Measurements from ENCODE around the gene OR4D11. TPM values are rescaled to one million over a fixed set of nuclear protein-coding genes. Genes with fewer than 3 reads are reported as not detected.

The OR4D11 gene
- total and polyA plus RNA-seq, 4 donors, result not detected

DNA sequence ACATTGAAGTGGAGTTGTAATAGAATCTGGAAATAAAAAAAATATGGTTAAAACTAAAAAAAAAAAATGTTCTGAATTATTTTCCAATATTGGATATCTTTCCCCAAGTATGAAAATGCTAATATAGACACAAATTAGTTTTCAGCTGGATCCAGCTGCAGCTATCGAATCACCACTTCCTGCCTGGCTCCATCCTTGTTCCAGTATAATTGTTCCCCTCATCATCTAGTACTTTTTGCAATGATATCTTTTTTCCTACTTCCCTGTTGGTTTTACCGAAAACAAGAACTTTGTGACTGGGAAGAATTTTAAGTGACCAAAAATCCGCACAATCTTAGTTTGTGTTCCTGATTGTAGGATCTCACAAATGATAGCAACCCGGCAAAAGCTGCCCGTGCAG, 17.4 kb downstream of the OR4D11 start:
- TF ChIP-seq, protein P1, sequence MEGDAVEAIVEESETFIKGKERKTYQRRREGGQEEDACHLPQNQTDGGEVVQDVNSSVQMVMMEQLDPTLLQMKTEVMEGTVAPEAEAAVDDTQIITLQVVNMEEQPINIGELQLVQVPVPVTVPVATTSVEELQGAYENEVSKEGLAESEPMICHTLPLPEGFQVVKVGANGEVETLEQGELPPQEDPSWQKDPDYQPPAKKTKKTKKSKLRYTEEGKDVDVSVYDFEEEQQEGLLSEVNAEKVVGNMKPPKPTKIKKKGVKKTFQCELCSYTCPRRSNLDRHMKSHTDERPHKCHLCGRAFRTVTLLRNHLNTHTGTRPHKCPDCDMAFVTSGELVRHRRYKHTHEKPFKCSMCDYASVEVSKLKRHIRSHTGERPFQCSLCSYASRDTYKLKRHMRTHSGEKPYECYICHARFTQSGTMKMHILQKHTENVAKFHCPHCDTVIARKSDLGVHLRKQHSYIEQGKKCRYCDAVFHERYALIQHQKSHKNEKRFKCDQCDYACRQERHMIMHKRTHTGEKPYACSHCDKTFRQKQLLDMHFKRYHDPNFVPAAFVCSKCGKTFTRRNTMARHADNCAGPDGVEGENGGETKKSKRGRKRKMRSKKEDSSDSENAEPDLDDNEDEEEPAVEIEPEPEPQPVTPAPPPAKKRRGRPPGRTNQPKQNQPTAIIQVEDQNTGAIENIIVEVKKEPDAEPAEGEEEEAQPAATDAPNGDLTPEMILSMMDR (IDR thresholded peaks at IDR 0.05; ENCODE audit: control extremely low read depth, extremely low read depth), result no peak
- Histone ChIP-seq H3K4me3 (no peak overlapping the region), H3K4me1 (ENCODE audit: control insufficient read depth in 5 of 5, insufficient read depth in 5 of 5, low read length in 5 of 5) (no peaks in the 10 kb centered on the region), H3K9ac (ENCODE audit: insufficient read depth in 1 of 2, low read length in 2 of 2) (no peak overlapping the region), H3K9me3 (ENCODE audit: control insufficient read depth in 4 of 4, insufficient read depth in 3 of 4, low read length in 3 of 4) (no peaks in the 10 kb centered on the region), H3K27me3 (ENCODE audit: control insufficient read depth in 3 of 3, insufficient read depth in 3 of 3, low read length in 2 of 3) (no peaks in the 10 kb centered on the region), H3K36me3 (ENCODE audit: control insufficient read depth in 4 of 4, insufficient read depth in 4 of 4, low read length in 4 of 4) (no peaks in the 10 kb centered on the region), H3K27ac (ENCODE audit: low read depth in 1 of 2, low read length in 1 of 2) (no peak overlapping the region)
- DNase-seq (no peak), ATAC-seq (ENCODE audit: insufficient read depth, low FRiP score) (no peak)
- 79 to 80% methylated on average over 5 of the region's 5 CpGs for WGBS, 2 donors

DNA sequence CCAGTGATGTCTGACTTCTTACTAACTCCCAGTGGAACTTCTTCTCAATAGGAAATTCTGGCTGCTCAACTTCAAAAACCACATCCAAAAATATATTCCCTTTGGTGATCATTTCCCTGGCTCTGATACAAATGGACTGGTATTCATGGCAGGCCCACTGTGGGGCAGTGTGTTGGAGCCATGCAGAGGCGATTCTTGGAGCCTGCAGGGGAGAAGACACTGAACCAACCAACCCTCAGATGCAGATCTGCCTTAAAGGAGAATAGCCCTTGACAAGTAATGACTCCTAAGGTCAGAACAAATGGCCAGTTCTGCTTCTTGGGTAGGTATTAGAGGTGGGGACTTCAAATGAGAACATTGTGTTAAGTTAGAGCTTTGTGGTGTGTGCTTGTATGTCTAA, 20.2 kb downstream of the OR4D11 start:
- Histone ChIP-seq H3K27me3 (ENCODE audit: control insufficient read depth in 3 of 3, insufficient read depth in 3 of 3, low read length in 2 of 3) (no peaks in the 10 kb centered on the region), H3K4me1 (ENCODE audit: control insufficient read depth in 5 of 5, insufficient read depth in 5 of 5, low read length in 5 of 5) (no peaks in the 10 kb centered on the region), H3K4me3 (no peak overlapping the region), H3K9me3 (ENCODE audit: control insufficient read depth in 4 of 4, insufficient read depth in 3 of 4, low read length in 3 of 4) (no peaks in the 10 kb centered on the region), H3K27ac (ENCODE audit: low read depth in 1 of 2, low read length in 1 of 2) (no peak overlapping the region), H3K9ac (ENCODE audit: insufficient read depth in 1 of 2, low read length in 2 of 2) (no peak overlapping the region), H3K36me3 (ENCODE audit: control insufficient read depth in 4 of 4, insufficient read depth in 4 of 4, low read length in 4 of 4) (no peaks in the 10 kb centered on the region)
- TF ChIP-seq, protein P1 (IDR thresholded peaks at IDR 0.05; ENCODE audit: control extremely low read depth, extremely low read depth), result no peak
- DNase-seq (no peak), ATAC-seq (ENCODE audit: insufficient read depth, low FRiP score) (no peak)
- WGBS, 2 donors, result 33 to 54% methylated on average over 1 of the region's 1 CpG

DNA sequence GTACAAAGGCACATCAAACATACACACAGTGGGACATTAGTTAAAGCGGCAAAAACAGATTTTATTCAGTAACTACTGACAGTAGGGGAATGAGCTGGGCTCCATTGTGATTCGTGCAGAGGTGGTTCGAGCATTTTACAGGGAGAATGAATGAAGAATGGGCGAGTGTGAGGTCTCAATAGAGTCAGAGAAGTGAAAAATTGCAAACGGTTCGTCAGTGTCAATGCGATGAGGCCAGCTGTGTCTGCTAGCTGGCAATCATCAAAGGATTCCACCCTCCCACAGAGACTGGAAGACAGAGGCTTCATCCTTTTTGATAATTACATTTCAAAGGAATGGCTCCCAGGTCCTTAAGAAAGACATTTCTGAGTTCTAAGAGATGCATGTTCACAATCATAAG, 25.3 kb downstream of the OR4D11 start:
- Histone ChIP-seq H3K9me3 (ENCODE audit: control insufficient read depth in 4 of 4, insufficient read depth in 3 of 4, low read length in 3 of 4) (no peaks in the 10 kb centered on the region), H3K36me3 (ENCODE audit: control insufficient read depth in 4 of 4, insufficient read depth in 4 of 4, low read length in 4 of 4) (no peaks in the 10 kb centered on the region), H3K4me1 (ENCODE audit: control insufficient read depth in 5 of 5, insufficient read depth in 5 of 5, low read length in 5 of 5) (no peaks in the 10 kb centered on the region), H3K4me3 (no peak overlapping the region), H3K27me3 (ENCODE audit: control insufficient read depth in 3 of 3, insufficient read depth in 3 of 3, low read length in 2 of 3) (no peaks in the 10 kb centered on the region), H3K9ac (ENCODE audit: insufficient read depth in 1 of 2, low read length in 2 of 2) (no peak overlapping the region), H3K27ac (ENCODE audit: low read depth in 1 of 2, low read length in 1 of 2) (no peak overlapping the region)
- no peak for DNase-seq
- TF ChIP-seq, protein P1 (IDR thresholded peaks at IDR 0.05; ENCODE audit: control extremely low read depth, extremely low read depth), result no peak
- ATAC-seq (ENCODE audit: insufficient read depth, low FRiP score), result no peak
- 67 to 75% methylated on average over 7 of the region's 7 CpGs for WGBS, 2 donors

DNA sequence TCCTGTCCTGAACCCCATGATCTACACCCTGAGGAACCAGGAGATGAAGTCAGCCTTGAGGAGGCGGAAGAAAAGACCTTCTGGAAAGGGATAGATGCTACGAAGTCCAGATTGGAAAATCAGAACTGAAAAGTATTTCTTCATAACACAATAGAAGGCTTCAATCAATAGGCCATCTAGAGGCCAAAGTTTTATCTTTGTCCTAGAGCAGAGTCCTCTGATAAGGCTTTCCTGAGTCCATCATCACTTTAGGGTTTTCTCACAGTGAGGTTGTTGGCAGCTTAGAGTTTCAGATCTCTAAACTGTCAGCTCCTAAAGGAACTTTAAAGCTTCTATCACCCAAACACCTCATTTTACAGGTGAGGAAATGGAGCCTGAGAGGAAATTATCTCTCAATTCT, 29.2 kb downstream of the OR4D11 start:
- WGBS, 2 donors, result 85 to 97% methylated on average over 2 of the region's 2 CpGs
- Histone ChIP-seq H3K4me3 (no peak overlapping the region), H3K36me3 (ENCODE audit: control insufficient read depth in 4 of 4, insufficient read depth in 4 of 4, low read length in 4 of 4) (no peaks in the 10 kb centered on the region), H3K9me3 (ENCODE audit: control insufficient read depth in 4 of 4, insufficient read depth in 3 of 4, low read length in 3 of 4) (no peaks in the 10 kb centered on the region), H3K4me1 (ENCODE audit: control insufficient read depth in 5 of 5, insufficient read depth in 5 of 5, low read length in 5 of 5) (no peaks in the 10 kb centered on the region), H3K27me3 (ENCODE audit: control insufficient read depth in 3 of 3, insufficient read depth in 3 of 3, low read length in 2 of 3) (no peaks in the 10 kb centered on the region), H3K27ac (ENCODE audit: low read depth in 1 of 2, low read length in 1 of 2) (no peak overlapping the region), H3K9ac (ENCODE audit: insufficient read depth in 1 of 2, low read length in 2 of 2) (no peak overlapping the region)
- DNase-seq (no peak), ATAC-seq (ENCODE audit: insufficient read depth, low FRiP score) (no peak)
- TF ChIP-seq, protein P1 (IDR thresholded peaks at IDR 0.05; ENCODE audit: control extremely low read depth, extremely low read depth), result no peak

Data from lung (tissue), 12 donors.